PFSK-1 (cell line): ENCODE results near the gene FBLIM1.

Experiments
- FOXP2 ChIP-seq: optimal IDR thresholded peaks from 2 replicates; pipeline ENCODE3; 2011; ENCODE audit warnings: borderline replicate concordance, control low read depth, inconsistent platforms; ENCODE audit not compliant: insufficient read depth; ENCODE audit errors: extremely low read length, extremely low read depth
- POLR2AphosphoS5 ChIP-seq: IDR thresholded peaks from 2 replicates; pipeline ENCODE4 v1.6.1; 2012; ENCODE audit warnings: low read depth, mild to moderate bottlenecking, control low read depth, low read length, moderate library complexity
- REST ChIP-seq, 2 experiments: IDR thresholded peaks; 2 replicates each; pipeline versions ENCODE4 v1.6.1 to v1.8.0; 2011 to 2012; ENCODE audit warnings: low read depth in 2 of 2, low read length in 2 of 2, control low read depth in 1 of 2, inconsistent platforms in 1 of 2, mild to moderate bottlenecking in 1 of 2, moderate library complexity in 1 of 2; ENCODE audit not compliant: insufficient read depth in 1 of 2
- SIN3A ChIP-seq: IDR thresholded peaks from 2 replicates; pipeline ENCODE4 v1.6.1; 2012; ENCODE audit warnings: mild to moderate bottlenecking, low read length, moderate library complexity, borderline replicate concordance; ENCODE audit not compliant: insufficient read depth
- TAF1 ChIP-seq: IDR thresholded peaks from 2 replicates; pipeline ENCODE4 v1.6.1; 2012; ENCODE audit warnings: low read length, control low read depth, borderline replicate concordance; ENCODE audit not compliant: insufficient read depth

The FBLIM1 gene

GRCh38 chr1:15737324-15738319 lies 21.0 kb upstream of the FBLIM1 start:
- TF ChIP-seq FOXP2, result no peak
- no peak for TF ChIP-seq SIN3A
- no peak for TF ChIP-seq TAF1

GRCh38 chr1:15738416-15739113 lies 20.0 kb upstream of the FBLIM1 start:
- TF ChIP-seq REST (IDR thresholded peaks at IDR 0.05; ENCODE audit: insufficient read depth in 1 of 2, low read depth in 2 of 2, low read length in 2 of 2) (no peak), FOXP2 (no peak), POLR2AphosphoS5 (no peak), SIN3A (no peak), TAF1 (no peak)

DNA sequence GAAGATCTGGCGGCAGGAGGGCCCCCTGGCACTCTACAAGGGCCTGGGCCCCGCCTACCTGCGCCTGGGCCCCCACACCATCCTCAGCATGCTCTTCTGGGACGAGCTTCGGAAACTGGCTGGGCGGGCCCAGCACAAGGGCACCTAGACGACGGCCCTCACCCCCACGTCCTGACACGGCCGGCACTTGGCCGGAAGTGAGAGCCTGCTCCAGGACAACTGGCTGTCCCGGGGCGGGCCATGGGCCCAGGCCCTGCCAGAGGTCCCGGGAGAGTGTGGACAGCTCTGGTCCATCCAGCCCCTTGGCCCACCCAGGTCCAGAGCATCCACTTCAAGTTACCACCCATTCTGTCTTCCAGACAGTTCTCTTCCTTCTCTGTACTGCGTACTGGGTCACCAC lies 19.3 kb upstream of the FBLIM1 start:
- TF ChIP-seq FOXP2, result no peak
- TF ChIP-seq SIN3A, result no peak
- no peak for TF ChIP-seq POLR2AphosphoS5
- no peak for TF ChIP-seq REST (IDR thresholded peaks at IDR 0.05; ENCODE audit: insufficient read depth in 1 of 2, low read depth in 2 of 2, low read length in 2 of 2)
- TF ChIP-seq TAF1, result no peak

DNA sequence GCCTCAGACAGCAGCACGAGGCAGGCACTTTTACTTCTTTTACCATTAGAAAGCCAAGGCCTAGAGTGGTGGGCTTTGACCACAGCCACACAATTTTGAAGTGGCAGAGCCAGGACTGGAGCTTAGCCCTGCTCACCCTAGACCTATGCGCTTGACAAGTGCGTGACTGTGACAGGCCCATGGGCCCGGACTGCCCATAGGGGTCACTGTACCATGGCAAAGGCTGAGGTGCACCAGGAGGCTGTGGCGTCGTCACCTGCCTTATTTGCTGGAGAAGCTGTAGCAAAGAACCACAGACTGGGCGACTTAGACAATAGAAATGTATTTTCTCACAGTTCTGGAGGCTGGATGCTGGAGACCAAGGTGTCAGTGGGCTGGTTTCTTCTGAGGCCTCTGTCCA lies 18.9 kb upstream of the FBLIM1 start:
- TF ChIP-seq POLR2AphosphoS5, result no peak
- no peak for TF ChIP-seq FOXP2
- no peak for TF ChIP-seq TAF1
- TF ChIP-seq REST (IDR thresholded peaks at IDR 0.05; ENCODE audit: insufficient read depth in 1 of 2, low read depth in 2 of 2, low read length in 2 of 2), result no peak
- no peak for TF ChIP-seq SIN3A
